HCT116 (cell line): Measurements from ENCODE around the gene HNRNPD.
"Not testable (repeated sequence)": the region's sequence is repeated elsewhere in the genome, so short reads cannot be mapped to it uniquely, and the experiment has no call there.

Source experiments
- ATF3 ChIP-seq: IDR thresholded peaks from 2 replicates; pipeline ENCODE4 v1.6.1; 2012
- CEBPB ChIP-seq: IDR thresholded peaks from 2 replicates; pipeline ENCODE4 v1.6.1; 2012; ENCODE audit warnings: low read depth
- EGR1 ChIP-seq: IDR thresholded peaks from 2 replicates; pipeline ENCODE4 v1.6.1; 2012; ENCODE audit warnings: low read depth
- EZH2 ChIP-seq: fragments of 200-600 bp; sonication (generic); IDR thresholded peaks from 2 replicates; pipeline ENCODE4 v1.6.1; 2017; ENCODE audit warnings: antibody characterized with exemption, mixed run types
- EZH2phosphoT487 ChIP-seq: fragments of 200-600 bp; IDR thresholded peaks from 2 replicates; pipeline ENCODE4 v1.6.1; 2018; ENCODE audit warnings: antibody characterized with exemption, borderline replicate concordance
- FOSL1 ChIP-seq: IDR thresholded peaks from 2 replicates; pipeline ENCODE4 v1.6.1; 2012; ENCODE audit warnings: low read depth
- JUND ChIP-seq: IDR thresholded peaks from 2 replicates; pipeline ENCODE4 v1.6.1; 2012
- POLR2A ChIP-seq: IDR thresholded peaks from 2 replicates; pipeline ENCODE4 v1.7.0; 2011; ENCODE audit warnings: borderline replicate concordance; ENCODE audit not compliant: insufficient read depth, insufficient read length; ENCODE audit errors: extremely low read depth
- TCF7L2 ChIP-seq: IDR thresholded peaks from 2 replicates; pipeline ENCODE4 v1.7.0; 2011; ENCODE audit warnings: borderline replicate concordance, inconsistent platforms; ENCODE audit not compliant: insufficient read depth, insufficient read length; ENCODE audit errors: extremely low read depth
- TF ChIP-seq, protein P1 (sequence below), 3 experiments: fragments of 200-600 bp in 1 of 3; sonication (generic) in 1 of 3; IDR thresholded peaks in 2 of 3; conservative IDR thresholded peaks in 1 of 3; 2 replicates each; pipeline ENCODE4 v1.5.1; 2012 to 2017; ENCODE audit warnings: low read depth in 2 of 3, low read length in 2 of 3, antibody characterized with exemption in 1 of 3, borderline replicate concordance in 1 of 3, control low read depth in 1 of 3, mild to moderate bottlenecking in 1 of 3, mixed read lengths in 1 of 3, mixed run types in 1 of 3, moderate library complexity in 1 of 3; ENCODE audit not compliant: insufficient read depth in 1 of 3
- TF ChIP-seq, protein P2 (sequence below): IDR thresholded peaks from 2 replicates; pipeline ENCODE4 v1.6.1; 2012
- TF ChIP-seq, protein P3 (sequence below): IDR thresholded peaks from 2 replicates; pipeline ENCODE4 v1.6.1; 2011; ENCODE audit warnings: mild to moderate bottlenecking, low read length, moderate library complexity; ENCODE audit not compliant: insufficient replicate concordance; ENCODE audit errors: extremely low read depth

GRCh38 chr4:82390061-82390460 lies 16.3 kb upstream of the HNRNPD start:
- TF ChIP-seq TCF7L2, POLR2A, EZH2, EGR1, FOSL1, ATF3, CEBPB, EZH2phosphoT487, JUND: not testable (repeated sequence)
- TF ChIP-seq, protein P1, sequence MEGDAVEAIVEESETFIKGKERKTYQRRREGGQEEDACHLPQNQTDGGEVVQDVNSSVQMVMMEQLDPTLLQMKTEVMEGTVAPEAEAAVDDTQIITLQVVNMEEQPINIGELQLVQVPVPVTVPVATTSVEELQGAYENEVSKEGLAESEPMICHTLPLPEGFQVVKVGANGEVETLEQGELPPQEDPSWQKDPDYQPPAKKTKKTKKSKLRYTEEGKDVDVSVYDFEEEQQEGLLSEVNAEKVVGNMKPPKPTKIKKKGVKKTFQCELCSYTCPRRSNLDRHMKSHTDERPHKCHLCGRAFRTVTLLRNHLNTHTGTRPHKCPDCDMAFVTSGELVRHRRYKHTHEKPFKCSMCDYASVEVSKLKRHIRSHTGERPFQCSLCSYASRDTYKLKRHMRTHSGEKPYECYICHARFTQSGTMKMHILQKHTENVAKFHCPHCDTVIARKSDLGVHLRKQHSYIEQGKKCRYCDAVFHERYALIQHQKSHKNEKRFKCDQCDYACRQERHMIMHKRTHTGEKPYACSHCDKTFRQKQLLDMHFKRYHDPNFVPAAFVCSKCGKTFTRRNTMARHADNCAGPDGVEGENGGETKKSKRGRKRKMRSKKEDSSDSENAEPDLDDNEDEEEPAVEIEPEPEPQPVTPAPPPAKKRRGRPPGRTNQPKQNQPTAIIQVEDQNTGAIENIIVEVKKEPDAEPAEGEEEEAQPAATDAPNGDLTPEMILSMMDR (IDR thresholded peaks at IDR 0.05 in 2 of 3, conservative IDR thresholded peaks at IDR 0.05 in 1 of 3; ENCODE audit: borderline replicate concordance in 1 of 3, insufficient read depth in 1 of 3, low read depth in 2 of 3, low read length in 2 of 3): not testable (repeated sequence)
- TF ChIP-seq, protein P2, sequence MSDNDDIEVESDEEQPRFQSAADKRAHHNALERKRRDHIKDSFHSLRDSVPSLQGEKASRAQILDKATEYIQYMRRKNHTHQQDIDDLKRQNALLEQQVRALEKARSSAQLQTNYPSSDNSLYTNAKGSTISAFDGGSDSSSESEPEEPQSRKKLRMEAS: not testable (repeated sequence)
- TF ChIP-seq, protein P3, sequence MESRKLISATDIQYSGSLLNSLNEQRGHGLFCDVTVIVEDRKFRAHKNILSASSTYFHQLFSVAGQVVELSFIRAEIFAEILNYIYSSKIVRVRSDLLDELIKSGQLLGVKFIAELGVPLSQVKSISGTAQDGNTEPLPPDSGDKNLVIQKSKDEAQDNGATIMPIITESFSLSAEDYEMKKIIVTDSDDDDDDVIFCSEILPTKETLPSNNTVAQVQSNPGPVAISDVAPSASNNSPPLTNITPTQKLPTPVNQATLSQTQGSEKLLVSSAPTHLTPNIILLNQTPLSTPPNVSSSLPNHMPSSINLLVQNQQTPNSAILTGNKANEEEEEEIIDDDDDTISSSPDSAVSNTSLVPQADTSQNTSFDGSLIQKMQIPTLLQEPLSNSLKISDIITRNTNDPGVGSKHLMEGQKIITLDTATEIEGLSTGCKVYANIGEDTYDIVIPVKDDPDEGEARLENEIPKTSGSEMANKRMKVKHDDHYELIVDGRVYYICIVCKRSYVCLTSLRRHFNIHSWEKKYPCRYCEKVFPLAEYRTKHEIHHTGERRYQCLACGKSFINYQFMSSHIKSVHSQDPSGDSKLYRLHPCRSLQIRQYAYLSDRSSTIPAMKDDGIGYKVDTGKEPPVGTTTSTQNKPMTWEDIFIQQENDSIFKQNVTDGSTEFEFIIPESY: not testable (repeated sequence)
